NCI-H446 treated with DMSO at 0.1 percent for 48 hours (cell line): ENCODE data around the gene KDM4C.

ENCODE experiments used
- DNase-seq: peaks from one replicate; lab custom pipeline; 2025; lab: John Stamatoyannopoulos, UW

Gene KDM4C

DNA sequence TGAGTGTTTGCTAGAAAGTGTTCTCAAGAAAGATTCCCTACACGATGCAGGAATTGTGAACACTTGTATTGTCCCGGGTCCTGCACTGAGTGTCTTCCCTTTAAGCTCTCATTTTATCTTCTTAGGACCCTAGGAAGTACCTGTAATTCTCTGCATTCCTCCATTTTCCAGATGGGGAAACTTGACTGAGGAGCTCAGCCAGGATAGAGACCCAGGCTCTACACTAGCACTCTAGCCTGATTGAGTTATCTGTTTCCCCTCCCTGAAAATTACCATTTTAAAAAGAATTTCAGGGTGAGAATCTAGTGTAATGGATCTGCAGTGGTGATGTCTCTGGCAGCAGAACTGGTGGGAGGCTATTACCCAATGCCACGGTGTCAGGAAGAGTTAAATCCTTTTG is 453.9 kb downstream of the KDM4C start:
- DNase-seq: no peak

GRCh38 chr9:7212101-7212500 is 454.3 kb downstream of the KDM4C start:
- no peak for DNase-seq

- DNase-seq: no peak
These were observed 458.4 kb downstream of the KDM4C start for GRCh38 chr9:7216004-7216841.

DNA sequence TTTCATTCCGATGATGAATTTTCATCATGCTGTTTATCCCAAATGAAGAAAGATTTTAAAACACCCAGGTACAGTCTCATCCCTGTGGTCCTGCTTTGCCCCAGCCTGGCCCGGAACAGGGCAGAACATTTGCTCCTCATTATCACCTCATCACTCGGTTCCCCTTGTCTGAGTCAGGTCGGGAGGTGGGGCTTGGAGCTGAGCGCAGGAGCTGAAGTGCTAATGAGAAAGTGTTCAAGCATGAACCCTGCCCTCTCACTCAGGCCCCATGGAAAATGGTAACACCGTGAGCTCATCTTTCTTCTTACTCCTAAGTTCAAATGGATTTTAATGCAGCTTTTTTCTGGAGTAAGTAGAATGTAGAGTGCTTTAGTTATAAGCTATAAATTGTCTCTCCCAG is 466.2 kb downstream of the KDM4C start:
- no peak for DNase-seq
